HG03571 (cell line): ENCODE measurements around the gene SEMA5B.

ENCODE experiments used
- ATAC-seq: cut with Tn5 transposase; IDR thresholded peaks from one replicate; pipeline ENCODE4 v1.9.1; 2021; ENCODE audit not compliant: unreplicated experiment

The SEMA5B gene

DNA sequence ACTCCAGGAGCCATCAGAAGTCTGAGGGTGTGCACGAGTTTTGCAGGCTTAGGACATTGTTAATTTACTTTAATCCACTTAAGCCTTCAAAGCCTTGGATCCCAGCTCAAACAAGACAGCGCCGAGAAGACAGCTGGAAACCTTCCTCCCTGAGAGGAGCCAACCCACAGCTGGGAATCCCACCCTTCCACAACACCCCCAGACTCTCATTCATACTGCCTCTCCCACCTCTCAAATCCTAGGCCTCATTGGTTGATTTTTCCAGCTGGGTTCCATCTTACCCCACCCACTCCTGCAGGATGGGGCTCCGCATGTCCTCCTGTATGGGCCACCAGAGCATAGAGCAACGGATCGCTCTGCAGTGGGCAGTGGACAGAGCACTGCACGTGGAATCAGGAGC, 80.4 kb downstream of the SEMA5B start:
- no peak for ATAC-seq

DNA sequence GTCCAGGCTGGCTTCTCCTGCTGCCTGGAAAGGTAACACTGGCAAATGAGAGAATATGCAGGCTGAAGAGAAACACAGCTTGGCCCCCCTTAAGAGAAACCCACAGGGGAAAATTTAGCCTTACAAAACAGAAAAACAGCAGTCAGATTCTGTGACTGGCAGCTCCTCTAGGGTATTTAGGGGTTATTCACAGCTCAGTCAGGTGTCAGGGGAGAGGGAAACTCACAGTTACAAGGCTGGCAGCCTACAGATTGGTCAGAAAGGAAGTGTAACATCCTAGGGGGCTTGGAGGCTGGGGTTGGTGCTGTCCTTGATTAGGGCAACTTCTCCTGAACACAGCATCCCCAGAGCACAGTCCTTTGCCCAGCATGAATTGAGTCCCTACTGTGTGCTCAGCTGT, 81.4 kb downstream of the SEMA5B start:
- no peak for ATAC-seq

DNA sequence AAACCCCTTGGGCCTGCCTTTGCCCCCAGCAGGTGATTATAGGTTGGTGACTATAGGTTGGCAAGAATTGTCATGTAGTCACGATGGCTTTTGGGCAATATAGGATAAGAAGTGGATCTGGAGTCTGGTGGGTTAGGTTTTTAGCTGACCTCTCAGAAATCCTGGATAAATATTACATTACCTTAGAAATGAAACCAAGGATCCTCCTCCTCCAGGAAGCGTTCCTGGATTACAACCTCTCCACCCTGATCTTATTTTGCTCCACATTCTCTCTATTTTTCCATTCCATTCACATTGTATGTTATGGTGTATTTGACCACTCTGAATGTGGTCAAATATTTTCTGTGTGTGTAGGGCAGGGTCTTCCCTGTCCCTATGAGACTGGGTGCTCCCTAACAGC, 82.3 kb downstream of the SEMA5B start:
- no peak for ATAC-seq

DNA sequence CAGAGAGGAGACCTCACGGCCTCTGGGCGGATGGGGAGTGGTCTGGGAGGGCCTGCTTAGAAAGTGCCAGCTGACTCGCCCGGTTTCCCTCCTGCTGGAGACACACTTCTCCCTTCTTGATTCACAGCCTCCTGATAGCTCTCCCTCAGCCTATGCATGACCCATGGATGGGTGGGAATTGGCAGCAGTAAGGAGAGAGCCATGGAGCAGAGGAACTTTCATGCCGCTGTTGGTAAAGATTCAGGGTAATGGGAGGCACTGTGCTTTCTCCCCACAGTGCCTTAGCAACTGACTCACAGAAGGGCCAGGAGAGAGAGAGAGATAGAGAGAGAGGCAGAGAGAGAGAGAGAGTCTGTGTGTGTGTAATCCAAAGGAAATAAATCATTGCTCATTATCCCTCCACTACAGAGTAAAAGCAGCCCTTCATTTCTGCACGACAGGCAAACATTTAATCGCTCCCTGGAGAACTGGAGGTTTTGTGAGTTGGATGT, 82.8 kb downstream of the SEMA5B start:
- no peak for ATAC-seq

DNA sequence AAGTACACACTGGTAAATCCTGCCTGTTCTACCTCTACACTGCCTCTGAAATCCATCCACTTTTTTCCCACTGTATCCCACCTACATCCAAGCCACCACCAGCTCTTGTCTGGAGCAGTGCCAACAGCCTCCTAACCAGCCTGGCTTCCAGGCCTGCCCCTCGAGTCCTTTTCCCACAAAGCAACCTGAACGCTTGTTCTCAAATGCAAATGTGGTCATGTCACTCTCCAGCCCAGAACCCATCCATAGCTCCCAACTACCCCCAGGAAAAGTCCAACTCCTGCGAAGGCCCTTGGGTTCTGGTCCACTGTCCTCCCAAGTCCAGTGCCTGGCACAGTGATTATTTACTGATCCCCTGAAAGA, 83.8 kb downstream of the SEMA5B start:
- ATAC-seq: no peak

DNA sequence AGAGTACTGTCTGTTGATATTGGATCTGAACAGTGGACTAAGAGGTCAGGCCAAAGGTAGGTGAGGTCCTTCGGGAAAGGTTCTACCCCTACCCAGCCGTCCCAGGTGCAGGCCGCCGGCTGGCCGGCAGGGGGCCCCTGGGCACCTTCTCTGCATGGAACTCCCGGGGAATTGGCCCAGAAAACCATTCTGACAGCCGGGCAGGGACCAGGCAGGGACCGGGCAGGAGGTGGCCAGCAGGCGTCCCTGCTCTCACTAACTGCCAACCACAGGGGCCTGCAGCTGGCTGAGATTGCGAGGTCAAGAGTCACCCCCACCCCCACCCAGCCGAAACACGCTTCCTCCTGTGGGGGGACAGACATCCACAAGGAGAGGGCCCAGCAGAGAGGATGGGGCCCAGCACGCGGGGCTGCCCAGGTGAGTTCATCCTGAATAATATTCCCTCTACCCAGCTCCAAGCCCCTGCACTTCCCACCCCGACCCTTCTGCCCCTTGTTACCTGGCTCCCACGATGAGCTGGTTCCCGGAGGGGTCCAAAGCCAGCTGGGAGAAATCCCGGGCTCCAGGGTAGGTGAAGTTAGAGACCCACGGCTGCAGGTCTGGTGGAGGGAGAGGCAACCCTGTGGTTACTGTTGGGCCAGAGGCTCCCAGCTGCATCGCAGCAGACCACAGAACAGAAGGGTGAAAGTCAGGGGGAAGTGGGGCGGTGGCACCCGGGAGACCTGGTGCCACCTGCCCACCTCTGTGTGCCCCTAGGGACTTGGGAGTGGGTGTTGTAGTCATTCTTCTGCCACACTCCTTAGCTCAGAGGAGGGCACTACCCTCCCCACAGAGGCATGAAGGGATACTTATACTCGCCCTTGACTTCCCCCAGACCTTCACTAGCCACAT, 84.4 kb downstream of the SEMA5B start:
- ATAC-seq: no peak

DNA sequence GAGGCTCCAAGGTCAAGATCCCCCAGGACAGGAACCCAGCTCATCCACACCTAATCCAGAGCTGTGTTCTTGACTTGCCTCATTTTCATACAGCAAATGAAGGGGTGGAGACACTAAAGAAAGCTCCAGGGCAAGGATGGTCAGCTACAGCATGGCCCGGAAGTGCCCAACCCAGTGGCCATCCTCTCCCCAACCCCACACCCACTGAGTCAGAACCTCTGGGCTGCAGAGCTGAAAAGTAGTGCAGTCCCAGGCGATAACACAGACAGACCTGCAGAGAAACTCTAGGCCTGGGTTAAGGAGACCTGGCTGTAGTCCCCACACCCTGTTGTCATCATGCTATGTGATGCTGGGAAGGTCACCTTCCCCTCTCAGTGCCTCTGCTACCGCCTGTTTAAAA, 85.3 kb downstream of the SEMA5B start:
- ATAC-seq: no peak

DNA sequence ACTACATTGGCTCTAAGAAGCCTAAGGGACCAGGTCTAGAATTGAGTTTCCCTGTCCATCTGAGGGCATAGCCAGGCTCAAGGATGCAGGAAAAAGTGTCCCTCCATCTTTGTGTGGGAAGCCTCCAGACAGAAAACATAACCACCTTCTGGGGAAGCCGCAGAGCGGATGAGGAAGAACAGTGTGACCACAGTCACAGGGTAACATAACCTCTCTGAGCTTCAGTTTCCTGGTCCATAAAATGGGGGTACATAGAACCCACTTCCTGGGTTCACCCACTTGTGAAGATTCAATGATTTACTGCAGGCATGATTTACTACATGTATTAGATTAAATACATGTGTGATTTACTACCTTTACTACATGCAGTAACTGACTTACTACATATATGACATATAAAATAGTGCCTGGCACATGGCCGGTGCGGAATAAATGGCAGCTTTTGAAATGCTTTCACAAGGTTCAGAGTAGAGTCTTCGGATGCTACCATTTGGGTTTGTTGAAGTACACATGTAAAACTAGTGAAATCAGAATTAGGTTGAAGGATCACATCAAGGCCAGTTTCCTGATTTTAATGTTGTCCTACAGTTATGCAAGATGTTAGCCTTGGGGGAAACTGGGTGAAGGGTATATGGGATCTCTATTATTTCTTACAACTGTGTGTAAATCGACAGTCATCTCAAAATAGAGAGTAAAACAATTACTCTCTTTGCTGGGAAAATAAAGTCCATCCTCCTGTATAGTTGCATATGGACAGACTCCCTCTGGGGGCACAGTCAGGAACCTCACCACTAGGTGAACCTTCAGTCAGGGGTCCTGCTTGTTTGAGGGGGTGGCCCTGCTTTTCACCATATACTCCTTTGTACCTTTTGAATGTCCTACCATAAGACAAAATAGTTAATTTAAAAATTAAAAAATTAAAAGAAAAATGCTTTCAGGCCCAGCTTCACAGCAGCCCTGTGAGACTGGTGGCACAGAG, 86.0 kb downstream of the SEMA5B start:
- ATAC-seq: no peak

DNA sequence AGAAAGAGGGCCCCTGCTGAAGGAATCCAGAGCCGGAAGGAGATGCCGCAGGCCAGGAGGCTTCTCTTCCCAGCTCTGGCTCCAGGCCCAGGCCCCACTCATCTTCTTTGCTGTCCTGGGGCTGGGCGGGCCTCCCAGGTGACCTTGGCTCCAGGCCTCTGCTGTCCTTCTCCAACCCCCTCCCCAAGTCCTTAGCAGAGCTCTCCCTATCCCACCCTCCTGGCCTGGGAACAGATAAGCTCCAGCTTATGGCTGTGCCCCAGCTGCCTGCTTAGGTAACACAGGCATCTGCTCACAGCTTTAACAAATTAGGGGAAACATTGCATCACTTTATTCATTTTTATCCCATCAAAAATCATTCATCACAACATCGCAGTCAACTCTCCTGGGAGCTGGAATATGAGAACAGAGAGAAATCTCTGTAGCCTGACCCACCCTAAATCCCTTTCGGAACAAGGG, 86.9 kb downstream of the SEMA5B start:
- ATAC-seq: no peak

DNA sequence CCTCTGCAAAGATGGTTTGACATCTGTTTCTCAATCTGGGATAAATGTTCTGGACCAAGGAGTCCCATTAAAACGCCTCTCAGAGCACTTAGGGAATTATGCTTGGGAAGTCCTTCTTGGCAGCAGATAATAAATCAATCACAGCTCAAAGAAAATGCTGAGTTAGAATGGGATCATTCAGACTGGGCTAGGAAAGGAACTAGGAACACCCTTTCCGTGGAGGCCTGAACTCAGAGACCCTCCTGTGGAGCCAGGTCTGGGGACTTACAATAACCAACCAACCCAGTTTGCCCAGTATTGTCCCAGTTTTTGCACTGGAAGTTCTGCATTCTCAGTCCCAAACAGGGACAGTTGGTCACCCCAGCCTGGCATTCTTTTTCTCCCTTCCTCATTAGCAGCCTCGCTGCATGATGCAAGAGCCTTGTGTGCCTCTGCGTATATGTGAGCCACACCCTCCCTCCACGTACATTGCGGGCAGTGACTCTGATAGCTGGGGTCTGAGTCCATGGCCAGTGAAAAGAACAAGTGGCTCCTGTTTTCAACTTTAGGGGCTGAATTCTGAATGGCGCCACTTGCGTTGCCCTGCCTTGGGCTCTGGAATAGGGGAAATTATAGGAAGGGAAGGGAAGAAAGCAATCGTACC, 88.7 kb downstream of the SEMA5B start:
- no peak for ATAC-seq

DNA sequence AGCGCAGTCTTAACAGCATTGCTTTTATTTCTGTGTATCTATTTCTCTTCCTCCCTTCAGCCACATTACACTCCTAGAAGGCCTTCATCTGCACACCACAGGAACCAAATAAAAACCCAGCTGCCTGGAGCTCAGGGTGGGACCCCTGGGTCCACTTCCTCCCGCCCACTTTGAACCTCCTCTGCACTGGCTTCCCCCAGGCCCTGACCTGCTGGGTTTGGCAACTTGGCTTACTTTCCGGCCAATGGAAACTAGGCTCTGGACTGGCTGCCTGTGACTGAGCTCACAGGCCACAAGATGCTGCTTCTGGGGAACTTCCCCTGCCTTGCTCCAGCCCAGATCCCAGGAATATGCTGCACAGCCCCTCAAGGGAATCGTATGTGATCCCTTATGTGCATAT, 89.8 kb downstream of the SEMA5B start:
- no peak for ATAC-seq

DNA sequence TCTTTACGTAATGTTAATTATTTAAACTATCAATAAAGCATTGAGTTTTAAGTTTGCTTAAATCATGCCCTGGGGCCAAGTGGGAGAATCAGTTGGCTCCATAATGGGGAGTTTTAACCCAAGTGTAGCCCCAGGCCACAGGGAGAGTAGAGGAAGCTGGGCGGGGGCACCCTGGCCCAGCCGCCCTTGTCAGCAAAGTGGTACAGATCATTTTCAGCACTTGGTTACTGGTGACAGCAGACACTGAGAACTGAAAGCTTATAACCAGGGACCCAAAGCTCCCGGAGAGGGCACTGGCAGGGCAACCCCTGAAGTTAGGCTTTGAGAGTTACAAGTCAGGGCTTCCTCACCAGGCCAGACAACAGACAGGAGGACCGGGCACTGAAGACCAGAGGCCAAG, 90.6 kb downstream of the SEMA5B start:
- no peak for ATAC-seq

DNA sequence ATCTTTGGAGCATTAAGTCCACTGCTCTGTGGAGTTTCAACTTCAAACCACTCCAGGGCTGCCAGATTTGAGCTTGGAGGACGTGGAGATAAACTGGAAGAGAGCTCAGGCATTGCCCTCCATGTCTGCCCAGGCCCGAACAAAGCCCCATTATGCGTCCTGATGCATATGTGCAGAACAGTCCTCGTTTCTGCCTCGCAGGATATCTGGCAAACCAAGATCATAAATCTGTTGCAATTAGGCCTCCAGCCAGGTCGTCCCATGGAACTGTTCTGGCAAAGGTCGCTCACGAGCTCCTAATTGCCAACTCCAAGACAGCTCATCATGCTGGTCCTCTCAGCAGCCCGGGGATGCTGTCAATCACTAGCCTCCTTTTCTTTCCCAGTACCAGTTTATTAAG, 91.2 kb downstream of the SEMA5B start:
- no peak for ATAC-seq

DNA sequence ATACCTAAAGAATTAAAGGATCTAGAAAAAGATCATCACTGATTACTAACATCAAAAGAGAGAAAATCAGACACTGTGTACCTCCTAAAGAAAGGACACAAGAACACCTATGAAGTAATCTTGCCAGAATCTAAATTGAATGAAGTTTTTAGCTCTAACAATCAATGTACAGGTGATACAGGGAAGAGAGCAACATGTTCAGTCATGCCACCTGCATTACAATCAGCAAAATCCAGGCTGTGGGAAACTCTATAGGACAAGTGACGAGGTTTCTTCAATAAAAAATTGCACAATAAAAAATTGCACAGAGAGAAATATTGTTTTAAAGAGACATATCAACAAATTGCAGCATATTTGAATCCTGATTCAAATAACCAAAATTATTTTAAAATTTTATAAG, 93.3 kb downstream of the SEMA5B start:
- no peak for ATAC-seq

DNA sequence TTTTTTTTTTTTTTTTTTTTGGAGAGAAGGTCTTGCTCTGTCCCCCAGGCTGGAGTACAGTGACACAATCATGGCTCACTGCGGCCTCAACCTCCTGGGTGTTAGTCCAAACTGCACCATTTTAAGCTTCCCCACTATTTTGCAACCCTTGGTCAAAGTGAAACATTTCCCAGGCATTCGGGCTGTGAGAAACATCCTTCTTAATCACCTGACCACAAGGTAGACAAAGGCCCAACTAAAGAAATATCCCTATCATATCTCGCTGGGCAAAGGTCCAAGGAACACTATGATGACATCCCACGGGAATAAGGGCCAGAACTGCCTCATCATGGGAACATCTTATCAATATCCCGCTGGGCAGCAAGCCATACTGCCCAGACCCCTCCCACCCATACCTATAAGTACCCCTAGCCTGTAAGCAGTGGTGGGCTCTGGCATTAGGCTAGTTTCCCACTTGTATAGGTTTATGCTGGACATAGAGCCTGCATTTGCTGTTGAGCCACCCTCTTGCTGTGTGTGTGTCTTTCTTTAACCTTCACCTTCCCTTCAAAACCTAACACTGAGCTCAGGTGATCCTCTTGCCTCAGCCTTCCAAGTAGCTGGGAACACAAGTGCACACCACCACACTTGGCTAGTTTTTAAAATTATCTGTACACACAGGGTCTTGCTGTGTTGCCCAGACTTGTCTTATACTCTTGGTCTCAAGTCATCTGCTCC, 95.2 kb downstream of the SEMA5B start:
- no peak for ATAC-seq

DNA sequence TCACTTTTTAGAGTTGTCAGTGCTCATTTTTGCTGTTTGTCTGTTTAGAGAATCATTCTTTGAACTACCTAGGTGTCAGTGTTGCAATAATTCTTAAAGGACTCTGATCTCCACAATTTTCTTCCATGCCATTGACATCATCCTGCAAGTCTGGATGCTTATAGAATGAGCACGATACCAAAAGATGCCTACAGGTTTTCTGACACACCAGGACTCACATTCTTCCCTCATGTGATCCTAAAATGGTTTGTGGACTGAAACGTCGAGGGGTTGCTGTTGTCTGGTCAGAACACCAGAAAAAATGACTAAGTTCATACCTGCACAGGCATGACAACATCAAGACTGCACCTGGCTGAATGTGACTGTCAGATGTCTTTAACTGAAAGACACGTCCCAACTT, 95.9 kb downstream of the SEMA5B start:
- no peak for ATAC-seq

DNA sequence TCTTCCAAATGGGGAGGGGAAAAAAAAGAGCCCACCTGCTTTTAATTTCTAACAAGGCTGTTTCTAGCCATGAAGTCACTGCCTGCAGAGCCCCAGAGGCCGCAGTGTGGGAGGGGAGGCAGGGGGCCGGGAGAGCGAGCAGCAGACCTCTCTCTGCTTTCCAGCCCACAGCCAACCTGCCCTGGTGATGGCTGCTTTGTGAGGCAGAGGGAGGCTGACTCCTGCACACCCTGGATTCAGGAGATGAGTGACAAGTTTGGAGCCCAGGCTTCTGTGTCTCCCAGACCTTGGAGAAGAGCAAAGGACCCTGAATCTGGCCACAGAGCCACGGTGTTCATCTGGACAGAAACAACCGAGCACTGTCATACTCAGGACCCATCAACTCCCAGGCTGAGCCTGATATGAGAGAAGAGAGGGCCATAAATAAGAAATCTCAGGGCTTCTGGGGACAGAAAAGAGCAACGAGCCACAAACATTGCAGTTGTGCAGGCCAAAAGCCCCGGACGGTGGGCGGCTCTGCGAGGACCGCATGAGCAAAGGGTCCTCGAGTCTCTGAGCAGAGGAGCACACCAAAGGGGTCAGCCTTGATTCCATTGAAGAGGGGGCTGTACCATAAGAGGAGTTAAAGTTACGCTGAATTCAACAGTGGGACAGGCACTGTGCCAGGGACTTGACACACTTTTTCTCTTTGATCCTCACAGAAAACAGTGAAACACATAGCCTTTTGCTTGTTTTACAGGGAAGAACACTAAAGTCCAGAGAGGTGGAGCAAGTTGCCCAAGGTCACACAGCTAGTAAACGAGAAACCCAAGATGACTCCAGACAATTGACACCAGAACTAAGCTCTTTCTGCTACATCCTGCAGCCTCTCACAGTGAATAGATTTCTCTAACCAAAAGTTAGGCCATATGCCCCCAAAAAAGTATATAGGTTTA, 97.2 kb downstream of the SEMA5B start:
- ATAC-seq: no peak

DNA sequence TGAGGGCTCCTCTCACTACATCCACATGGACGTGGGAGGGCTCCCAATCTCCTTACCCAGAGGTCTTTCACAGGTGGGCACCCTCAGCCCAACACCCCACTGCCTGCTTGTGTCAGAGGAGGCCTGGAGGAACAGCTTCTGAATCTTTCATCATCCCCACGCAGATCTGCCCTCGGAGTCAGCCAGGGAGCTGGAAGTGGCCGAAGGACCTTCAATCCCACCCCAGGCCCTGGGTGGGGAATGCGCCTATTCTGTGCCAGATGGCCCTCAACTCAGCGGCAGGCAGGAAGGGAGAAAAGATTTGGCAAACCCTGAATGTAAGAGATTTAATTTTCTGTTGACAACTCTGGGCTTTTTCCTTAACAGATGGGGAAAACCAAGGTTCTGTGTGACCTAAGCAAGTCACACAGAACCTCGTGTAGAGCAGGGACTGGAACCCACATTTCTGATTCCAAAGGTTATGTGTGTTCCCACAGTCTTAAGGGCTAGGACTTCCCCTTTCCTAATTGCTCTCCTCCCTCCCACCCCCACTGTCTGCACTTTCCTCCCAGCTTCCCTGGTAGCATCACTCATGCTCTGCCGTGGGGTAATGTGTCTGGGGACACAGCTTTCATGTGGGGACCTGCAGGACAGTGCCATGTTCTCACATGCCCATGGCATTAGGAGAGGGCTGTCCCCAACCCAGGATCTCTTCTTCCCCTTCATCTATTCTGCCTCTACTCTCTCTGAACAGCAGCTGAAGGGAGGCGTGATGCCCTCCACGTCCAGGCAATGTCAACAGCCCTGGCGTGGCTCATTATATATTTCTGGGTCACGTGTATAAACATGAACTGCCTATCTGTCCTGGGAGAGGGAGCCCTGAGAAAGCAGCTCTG, 98.1 kb downstream of the SEMA5B start:
- ATAC-seq: no peak
